NCI-H2029 (cell line): Measurements from ENCODE around the gene FAM221B.

ENCODE experiments used
- DNase-seq: peaks from one replicate; lab custom pipeline; 2025; lab: John Stamatoyannopoulos, UW

FAM221B gene

GRCh38 chr9:35847792-35848572 is 19.4 kb upstream of the FAM221B start:
- DNase-seq = no peak

DNA sequence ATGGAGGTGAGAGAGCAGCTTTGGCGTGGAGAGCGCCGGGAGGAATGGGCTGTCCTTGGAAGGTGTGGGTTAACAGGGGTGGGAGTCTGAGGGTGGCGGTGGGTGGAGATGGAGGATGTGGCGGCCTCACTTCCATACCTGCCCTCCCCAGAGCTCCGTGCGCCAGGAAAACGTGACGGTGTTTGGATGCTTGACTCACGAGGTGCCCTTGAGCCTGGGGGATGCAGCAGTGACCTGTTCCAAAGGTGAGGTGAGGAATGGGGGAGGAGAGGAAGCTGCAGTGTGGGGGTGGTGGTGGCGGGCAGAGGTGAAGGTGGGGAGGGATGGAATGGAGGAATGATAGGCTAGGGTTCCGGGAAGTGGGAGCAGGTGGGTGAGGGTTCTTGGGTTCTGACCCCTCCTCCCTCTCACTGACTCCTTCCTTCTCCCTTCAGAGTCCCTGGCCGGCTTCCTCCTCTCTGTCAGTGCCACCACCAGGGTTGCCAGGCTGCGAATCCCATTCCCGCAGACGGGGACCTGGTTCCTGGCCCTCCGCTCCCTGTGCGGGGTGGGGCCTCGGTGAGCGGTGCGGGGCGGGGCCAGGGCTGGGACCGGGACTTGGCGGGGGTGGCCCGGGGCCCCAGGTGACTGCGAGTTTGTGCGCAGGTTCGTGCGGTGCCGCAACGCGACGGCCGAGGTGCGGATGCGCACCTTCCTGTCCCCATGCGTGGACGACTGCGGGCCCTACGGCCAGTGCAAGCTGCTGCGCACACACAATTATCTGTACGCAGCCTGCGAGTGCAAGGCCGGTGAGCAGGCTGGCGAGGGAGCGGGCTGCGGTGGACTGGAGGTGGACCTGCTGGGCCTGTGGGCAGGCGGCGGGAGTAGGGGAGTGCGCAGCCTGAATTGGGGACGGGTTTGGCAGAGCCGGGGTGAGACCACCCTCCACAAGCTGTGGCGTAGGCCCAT is 17.6 kb upstream of the FAM221B start:
- no peak for DNase-seq

DNA sequence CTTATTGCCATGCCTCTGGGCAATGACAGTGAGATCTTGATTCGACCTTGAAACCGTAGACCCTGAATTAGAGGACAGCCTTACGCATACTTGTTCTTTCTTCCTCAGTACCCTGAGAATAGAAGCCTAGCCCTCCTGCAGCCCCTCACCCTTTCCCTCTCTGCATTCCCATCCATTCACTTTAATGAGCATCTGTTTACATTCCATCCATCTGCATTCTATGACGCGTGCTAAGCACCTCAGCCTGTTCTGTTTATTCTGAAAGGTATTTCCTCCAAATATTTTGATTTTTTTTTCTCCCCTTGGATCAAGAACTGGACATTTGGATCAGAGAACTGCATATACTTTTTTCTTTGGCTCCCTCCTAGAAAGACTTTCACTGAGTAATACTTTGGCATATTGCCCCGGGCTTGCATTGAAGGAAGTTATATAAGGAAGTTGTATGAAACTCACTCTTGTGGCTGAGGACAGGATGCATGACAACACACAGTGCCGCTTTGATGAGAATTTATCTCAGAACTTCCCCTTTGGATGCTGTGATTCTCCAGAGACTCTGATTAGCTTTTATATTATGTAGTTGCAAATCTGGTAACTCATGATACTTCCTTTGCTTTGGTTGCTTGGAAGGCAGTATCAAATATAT is 16.2 kb upstream of the FAM221B start:
- DNase-seq = no peak

DNA sequence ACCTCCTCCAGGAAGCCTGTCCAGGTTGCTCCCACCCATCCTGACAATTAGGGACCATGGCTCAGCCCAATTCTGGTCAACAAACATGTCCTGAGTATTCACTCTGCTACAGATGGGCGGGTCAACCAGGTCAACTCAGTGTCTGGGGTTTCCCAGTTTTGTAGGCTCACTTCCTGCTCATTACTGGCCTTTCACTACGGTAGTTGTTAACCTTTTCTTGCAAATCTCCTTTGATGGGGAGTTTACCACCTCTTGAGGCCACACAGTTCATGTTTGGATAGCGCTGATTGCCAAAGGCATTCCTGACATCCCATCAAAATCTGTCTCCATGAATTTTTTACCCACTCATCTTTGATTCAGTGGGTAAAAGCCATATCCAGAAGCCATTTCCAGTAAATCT is 14.3 kb upstream of the FAM221B start:
- DNase-seq = no peak

- DNase-seq = no peak
These were observed 13.7 kb upstream of the FAM221B start for GRCh38 chr9:35842020-35842745.

DNA sequence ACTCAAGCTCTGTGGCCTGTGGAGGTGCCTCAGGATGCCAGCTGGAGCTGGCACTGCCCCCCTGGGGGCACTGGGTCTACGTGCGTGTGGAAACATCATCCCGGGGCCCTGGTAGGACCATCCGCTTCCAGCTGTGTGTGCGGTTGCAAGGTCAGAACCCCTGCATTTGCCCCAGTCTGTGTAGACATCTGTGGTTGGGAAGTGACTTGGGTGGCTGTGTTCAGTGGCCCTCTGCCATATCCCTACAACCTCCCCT is 13.0 kb upstream of the FAM221B start:
- no peak for DNase-seq

DNA sequence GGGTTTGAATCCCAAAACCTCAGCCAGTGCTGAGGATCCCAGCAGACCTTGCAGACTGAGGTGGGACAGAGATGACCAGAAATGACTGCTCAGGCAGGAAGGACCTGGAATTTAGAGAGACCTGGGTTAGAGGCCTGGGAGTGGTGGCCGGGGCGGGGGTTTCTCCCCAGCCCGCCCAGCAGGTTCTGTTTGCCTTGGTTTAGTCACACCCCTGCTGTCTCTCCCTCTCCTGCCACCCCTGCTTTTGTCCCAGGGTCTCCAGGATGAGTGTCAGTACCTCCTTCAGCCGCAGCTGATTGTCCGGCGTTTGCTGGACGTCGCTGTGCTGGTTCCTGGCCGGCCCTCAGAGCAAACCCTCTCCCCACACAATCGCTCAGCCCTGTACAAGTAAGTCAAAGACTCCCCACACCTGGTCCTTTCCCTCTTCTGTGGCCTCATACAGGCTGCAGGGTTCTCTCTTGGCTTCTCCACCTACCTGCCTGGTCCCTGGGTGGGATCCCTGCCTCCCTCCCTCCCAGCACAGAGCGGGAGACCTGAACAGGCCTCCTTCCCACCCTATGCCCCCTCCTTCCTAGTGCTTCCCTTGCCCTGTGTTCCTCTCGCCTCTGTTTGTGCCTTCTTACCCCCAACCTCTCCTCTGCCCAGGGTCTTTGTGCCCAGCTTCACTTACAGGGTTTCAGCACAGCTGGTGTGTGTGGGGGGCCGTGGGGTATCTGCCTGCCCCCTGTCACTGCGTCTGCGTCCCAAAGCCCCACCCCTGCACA is 12.5 kb upstream of the FAM221B start:
- DNase-seq = no peak

GRCh38 chr9:35839926-35840325 is 11.4 kb upstream of the FAM221B start:
- no peak for DNase-seq

DNA sequence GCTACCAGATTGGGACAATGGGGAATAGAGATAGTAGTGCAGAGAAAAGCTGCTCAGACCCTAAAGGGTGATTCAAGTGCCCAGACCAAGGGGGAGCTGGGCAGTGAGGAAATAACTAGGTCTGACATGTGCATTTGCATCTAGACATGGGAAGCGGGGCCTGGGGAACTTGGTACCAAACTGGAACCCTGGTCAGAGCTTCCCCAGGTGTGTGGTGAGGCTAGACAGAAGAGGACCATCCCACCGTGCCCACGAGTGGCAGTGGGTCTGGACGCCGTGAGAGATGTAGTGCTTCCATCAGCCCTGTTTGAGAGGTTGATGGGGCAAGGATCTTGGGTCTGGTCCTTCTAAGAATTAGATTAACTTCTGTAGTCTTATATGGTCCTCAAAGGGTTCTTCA is 8.1 kb upstream of the FAM221B start:
- no peak for DNase-seq

GRCh38 chr9:35835766-35836165 is 7.2 kb upstream of the FAM221B start:
- no peak for DNase-seq

DNA sequence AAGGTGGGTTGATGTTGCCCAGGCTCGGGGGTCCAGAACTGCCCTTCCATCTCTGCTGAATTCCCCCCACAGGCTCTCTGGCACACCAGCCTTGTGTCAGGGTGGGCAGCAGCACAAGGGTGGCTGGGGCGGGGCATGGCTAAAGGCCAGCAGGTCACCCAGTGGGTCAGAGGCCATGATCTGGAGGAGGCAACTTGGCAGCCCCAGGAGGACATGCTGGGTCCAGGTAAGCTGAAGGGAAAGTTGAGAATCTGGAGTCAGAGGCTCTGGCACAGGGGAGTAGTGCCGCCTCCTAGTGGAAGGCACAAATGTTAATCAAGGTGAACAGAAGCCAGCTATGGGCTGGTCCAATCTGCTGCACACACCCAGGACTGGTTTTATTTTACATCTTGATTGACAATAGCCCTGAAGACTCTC is 6.7 kb upstream of the FAM221B start:
- no peak for DNase-seq

GRCh38 chr9:35834260-35835215 is 6.0 kb upstream of the FAM221B start:
- no peak for DNase-seq

GRCh38 chr9:35832814-35833213 is 4.3 kb upstream of the FAM221B start:
- no peak for DNase-seq

DNA sequence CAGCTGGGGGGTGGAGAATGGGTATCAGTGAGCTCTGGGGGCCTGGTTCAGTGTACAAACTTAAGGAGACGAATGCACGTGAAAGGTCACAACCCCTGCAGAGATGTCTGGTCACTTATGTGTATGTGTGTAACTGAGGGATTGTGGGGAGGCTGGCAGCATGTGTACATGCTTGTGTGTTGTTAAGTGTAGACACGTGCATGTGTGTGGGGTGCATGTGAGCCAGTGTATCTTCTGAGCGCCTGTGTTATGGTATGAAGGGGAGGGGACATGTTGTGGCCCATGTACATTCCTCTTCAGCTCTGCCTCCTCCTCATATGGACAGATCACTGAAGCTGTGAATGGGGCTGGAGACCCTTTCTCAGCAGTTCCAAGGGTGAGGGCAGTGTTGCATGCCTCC is 2.5 kb upstream of the FAM221B start:
- DNase-seq = no peak

GRCh38 chr9:35829764-35830096 is 1.2 kb upstream of the FAM221B start:
- no peak for DNase-seq

- peak; percentile 91 for DNase-seq
These were observed 692 bp upstream of the FAM221B start, which contains the start of gene TMEM8B for GRCh38 chr9:35829084-35829763. Gene TMEM8B, plus strand, starts transcription at chr9:35829228. Its CDS starts 220 bp downstream, at chr9:35829448.

DNA sequence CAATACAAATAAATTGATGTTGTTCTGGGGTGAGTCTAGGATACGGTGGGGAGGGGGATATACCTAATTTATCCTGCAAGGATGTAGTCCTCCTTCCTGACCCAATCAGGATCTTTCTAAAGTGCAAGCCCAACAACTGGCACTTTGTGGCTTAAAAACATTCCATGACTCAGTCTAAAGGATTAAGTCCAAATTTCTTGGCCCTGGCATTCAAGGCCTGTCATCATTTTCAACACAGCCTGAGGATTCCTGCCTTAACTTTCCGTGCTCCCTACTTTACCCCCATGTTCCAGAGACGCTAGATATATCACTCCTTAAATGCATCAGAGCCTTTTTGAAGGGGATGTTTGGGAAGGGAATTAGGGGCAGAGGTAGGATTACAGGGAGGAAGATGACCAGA is 1.0 kb downstream of the FAM221B start:
- DNase-seq = no peak

- DNase-seq = peak; percentile 30
These were observed 2.3 kb downstream of the FAM221B start for GRCh38 chr9:35826071-35826701.

DNA sequence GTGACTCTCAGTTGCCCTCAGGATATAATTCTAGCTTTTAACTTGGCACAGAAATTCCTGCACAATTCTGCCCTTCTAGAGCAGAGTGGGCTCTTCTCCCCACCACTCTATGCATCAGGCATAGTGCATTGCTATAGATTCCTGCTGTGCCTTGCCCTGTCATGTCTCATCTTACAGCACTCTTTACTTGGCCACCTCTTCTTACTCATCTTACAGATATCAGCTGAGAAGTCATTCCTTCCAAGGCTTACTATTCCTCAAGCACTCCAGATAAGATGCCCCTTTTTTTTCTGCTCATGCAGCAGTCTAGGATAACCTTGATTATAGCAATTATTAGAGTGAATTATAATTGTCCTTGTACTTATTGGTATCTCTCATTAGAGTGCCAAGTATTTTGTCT is 5.6 kb downstream of the FAM221B start:
- DNase-seq = no peak
